Astrocyte (in vitro differentiated cells and primary cell): ENCODE data around the gene KLHL30. TPM values are rescaled to one million over a fixed set of nuclear protein-coding genes. Genes with fewer than 3 reads are reported as not detected.

Experiments used
- DNase-seq: peaks from one replicate; pipeline ENCODE4 v3.0.0-alpha.2; 2010; ENCODE audit warnings: low read depth
- FAIRE-seq: peaks from 2 replicates; lab custom pipeline; 2011; peaks lifted over from hg19 to GRCh38; lab: Jason Lieb, UNC
- H2AFZ ChIP-seq: 2 replicates; pipeline ENCODE4 v1.6.0; 2012; ENCODE audit warnings: low read depth, low read length, inconsistent platforms
- H3K27ac ChIP-seq: 2 replicates; pipeline ENCODE4 v1.5.1; 2011; ENCODE audit warnings: low read depth, low read length, inconsistent platforms
- H3K27me3 ChIP-seq: 2 replicates; pipeline ENCODE4 v1.6.0; 2011; ENCODE audit warnings: low read length, inconsistent platforms; ENCODE audit not compliant: insufficient read depth
- H3K36me3 ChIP-seq: 2 replicates; pipeline ENCODE4 v1.5.1; 2011; ENCODE audit warnings: low read length, inconsistent platforms; ENCODE audit not compliant: insufficient read depth
- H3K4me1 ChIP-seq: 2 replicates; pipeline ENCODE4 v1.5.1; 2011; ENCODE audit warnings: low read length, inconsistent platforms; ENCODE audit not compliant: insufficient read depth
- H3K4me2 ChIP-seq: 2 replicates; pipeline ENCODE4 v1.6.0; 2012; ENCODE audit warnings: low read length, inconsistent platforms
- H3K4me3 ChIP-seq: 2 replicates; pipeline ENCODE4 v1.5.1; 2011; ENCODE audit warnings: low read depth, mild to moderate bottlenecking, low read length, inconsistent platforms; ENCODE audit not compliant: insufficient read depth
- H3K79me2 ChIP-seq: 2 replicates; pipeline ENCODE4 v1.6.0; 2012; ENCODE audit warnings: mild to moderate bottlenecking, low read length, inconsistent platforms; ENCODE audit not compliant: insufficient read depth
- H3K9ac ChIP-seq: 2 replicates; pipeline ENCODE4 v1.6.0; 2012; ENCODE audit warnings: mild to moderate bottlenecking, low read length, inconsistent platforms
- H3K9me3 ChIP-seq: 2 replicates; pipeline ENCODE4 v1.5.1; 2012; ENCODE audit warnings: low read depth, mild to moderate bottlenecking, low read length, inconsistent platforms; ENCODE audit not compliant: insufficient read depth
- H4K20me1 ChIP-seq: 2 replicates; pipeline ENCODE4 v1.6.0; 2012; ENCODE audit warnings: low read length, inconsistent platforms; ENCODE audit not compliant: insufficient read depth
- H3K27ac Mint-ChIP-seq: one replicate; pipeline ENCODE4 v1.8.0; 2021; ENCODE audit warnings: mild to moderate bottlenecking, mixed read lengths; ENCODE audit not compliant: unreplicated experiment
- H3K27me3 Mint-ChIP-seq: one replicate; pipeline ENCODE4 v1.8.0; 2021; ENCODE audit warnings: low read depth, mixed read lengths; ENCODE audit not compliant: unreplicated experiment
- H3K36me3 Mint-ChIP-seq: one replicate; pipeline ENCODE4 v1.8.0; 2021; ENCODE audit warnings: low read depth, mixed read lengths; ENCODE audit not compliant: unreplicated experiment
- H3K4me1 Mint-ChIP-seq: one replicate; pipeline ENCODE4 v1.8.0; 2021; ENCODE audit warnings: low read depth, mixed read lengths; ENCODE audit not compliant: unreplicated experiment
- H3K4me3 Mint-ChIP-seq: one replicate; pipeline ENCODE4 v1.8.0; 2021; ENCODE audit warnings: mild to moderate bottlenecking, moderate library complexity, mixed read lengths; ENCODE audit not compliant: unreplicated experiment
- H3K9me3 Mint-ChIP-seq: one replicate; pipeline ENCODE4 v1.8.0; 2021; ENCODE audit warnings: mild to moderate bottlenecking, mixed read lengths; ENCODE audit not compliant: unreplicated experiment
- EZH2 ChIP-seq: IDR thresholded peaks from 2 replicates; pipeline ENCODE4 v1.6.1; 2012; ENCODE audit warnings: mild to moderate bottlenecking, low read length, inconsistent platforms; ENCODE audit not compliant: insufficient read depth
- total RNA-seq: library from RNA; stranded (reverse); gene quantifications from 2 replicates; pipeline ENCODE4 v1.2.1, GENCODE V29; 2021
- TF ChIP-seq, protein P1 (sequence below): IDR thresholded peaks from 2 replicates; pipeline ENCODE4 v1.5.1; 2011; ENCODE audit warnings: low read depth, mild to moderate bottlenecking, inconsistent platforms, low read length, moderate library complexity; ENCODE audit not compliant: insufficient read depth

Gene KLHL30
- total RNA-seq, 1 donor from 2014 or later, result 0.59 TPM

DNA sequence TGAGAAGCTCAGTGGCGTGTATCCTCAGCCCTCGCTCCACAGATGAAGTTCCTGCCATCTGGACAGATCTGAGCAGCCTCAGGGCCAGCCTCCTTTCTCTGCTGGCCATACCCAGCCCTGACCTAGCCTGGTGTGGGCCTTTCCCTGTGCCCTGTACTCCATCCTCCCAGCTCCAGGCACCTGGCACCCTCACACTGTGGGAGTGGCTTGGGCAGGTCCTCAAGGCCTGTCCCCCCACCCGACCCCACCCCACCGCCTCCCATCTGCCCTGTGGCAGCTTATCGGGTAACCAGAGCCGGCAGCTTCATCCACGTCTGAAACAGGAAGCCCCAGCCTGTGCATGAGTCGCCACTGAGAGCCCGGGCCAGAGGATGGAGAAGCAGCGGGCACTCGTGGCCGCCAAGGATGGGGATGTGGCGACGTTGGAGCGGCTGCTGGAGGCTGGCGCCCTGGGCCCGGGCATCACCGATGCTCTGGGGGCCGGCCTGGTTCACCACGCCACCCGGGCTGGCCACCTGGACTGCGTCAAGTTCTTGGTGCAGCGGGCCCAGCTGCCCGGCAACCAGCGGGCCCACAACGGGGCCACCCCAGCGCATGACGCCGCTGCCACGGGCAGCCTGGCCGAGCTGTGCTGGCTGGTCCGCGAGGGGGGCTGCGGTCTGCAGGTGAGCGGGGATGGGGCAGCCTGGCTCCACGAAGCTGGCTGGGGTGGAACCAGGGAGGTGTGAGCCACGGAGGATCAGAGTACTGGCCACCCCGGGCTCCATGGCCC is 38.2 kb upstream of the KLHL30 start, which contains the start of gene ESPNL:
Gene ESPNL (plus strand): TSS at position 292 of the 772 bp plus-strand sequence. CDS start 80 bp downstream, at position 372.
- H3K27me3 ChIP-seq, result no peaks in the 10 kb centered on the region
- no peaks in the 10 kb centered on the region for H3K36me3 ChIP-seq
- H3K27ac Mint-ChIP-seq, result no peak within 1 kb of the TSS
- no peak within 1 kb of the TSS for H3K9ac ChIP-seq
- H3K4me3 Mint-ChIP-seq, result no peak within 1 kb of the TSS
- DNase-seq, result no peak
- H3K79me2 ChIP-seq, result no peaks in the 10 kb centered on the region
- H3K4me3 ChIP-seq, result no peak within 1 kb of the TSS
- no peaks in the 10 kb centered on the region for H3K4me1 ChIP-seq
- no peaks in the 10 kb centered on the region for H3K9me3 ChIP-seq
- no peak within 1 kb of the TSS for H3K4me2 ChIP-seq
- H3K9me3 Mint-ChIP-seq, result no peaks in the 10 kb centered on the region
- H2AFZ ChIP-seq, result no peak within 1 kb of the TSS
- peaks cover 5% of the 10 kb centered on the region for H3K36me3 Mint-ChIP-seq
- TF ChIP-seq EZH2, result no peak
- TF ChIP-seq, protein P1, sequence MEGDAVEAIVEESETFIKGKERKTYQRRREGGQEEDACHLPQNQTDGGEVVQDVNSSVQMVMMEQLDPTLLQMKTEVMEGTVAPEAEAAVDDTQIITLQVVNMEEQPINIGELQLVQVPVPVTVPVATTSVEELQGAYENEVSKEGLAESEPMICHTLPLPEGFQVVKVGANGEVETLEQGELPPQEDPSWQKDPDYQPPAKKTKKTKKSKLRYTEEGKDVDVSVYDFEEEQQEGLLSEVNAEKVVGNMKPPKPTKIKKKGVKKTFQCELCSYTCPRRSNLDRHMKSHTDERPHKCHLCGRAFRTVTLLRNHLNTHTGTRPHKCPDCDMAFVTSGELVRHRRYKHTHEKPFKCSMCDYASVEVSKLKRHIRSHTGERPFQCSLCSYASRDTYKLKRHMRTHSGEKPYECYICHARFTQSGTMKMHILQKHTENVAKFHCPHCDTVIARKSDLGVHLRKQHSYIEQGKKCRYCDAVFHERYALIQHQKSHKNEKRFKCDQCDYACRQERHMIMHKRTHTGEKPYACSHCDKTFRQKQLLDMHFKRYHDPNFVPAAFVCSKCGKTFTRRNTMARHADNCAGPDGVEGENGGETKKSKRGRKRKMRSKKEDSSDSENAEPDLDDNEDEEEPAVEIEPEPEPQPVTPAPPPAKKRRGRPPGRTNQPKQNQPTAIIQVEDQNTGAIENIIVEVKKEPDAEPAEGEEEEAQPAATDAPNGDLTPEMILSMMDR, result no peak
- H3K4me1 Mint-ChIP-seq, result no peaks in the 10 kb centered on the region
- no peak for FAIRE-seq
- no peak within 1 kb of the TSS for H3K27ac ChIP-seq
- no peaks in the 10 kb centered on the region for H4K20me1 ChIP-seq
- peaks cover 10% of the 10 kb centered on the region for H3K27me3 Mint-ChIP-seq

DNA sequence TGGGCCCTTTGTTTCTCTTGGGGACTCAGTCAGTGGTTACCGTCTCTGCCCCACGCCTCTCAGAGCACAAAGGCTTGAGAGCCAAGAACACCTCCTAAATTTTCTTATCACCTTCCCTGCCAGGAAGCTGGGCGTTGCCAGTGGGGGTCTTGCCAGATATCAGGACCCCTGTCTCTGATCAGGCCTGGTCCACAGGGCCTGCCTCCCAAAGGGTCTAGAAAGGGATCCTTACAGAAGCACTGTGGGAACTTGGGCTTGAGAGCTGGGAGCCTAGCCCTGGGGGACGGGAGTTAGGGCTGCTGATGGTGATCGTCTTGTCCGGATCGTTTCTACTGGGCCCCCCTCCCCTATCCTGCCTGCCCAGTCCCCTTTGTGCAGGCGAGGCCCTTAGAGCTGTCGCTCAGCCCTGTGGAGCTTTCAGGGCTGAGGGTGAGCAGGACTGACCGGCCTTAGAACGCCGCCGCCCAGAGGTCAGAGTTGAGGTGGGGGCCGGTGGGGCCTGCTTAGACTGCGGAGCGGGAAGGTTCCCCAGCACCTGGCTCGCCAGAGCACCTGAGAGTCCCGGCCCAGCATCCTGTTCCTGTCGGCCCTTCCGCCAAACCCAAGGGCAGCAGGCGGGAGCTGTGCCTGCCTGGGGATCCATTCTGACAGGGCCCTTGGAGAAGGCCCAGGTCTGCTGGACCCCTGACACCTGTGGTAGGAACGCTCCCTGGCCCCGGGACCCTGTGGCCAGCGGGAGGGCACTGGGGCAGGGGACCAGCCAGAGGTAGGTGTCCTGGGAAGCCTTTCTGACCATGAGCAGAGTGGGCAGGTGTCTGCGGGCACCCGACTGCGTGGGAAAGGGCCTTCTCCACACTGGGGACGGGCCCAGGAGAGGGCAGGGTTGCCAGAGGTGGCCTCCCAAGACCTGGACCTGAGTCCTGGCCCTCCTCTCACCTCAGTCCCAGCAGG is 37.4 kb upstream of the KLHL30 start:
- TF ChIP-seq, protein P1, result no peak
- no peak for TF ChIP-seq EZH2
- peaks cover 10% of the 10 kb centered on the region for H3K27me3 Mint-ChIP-seq

More for the DNA sequence above, 37.4 kb upstream of the KLHL30 start:
- no peaks in the 10 kb centered on the region for H3K9me3 ChIP-seq
- DNase-seq, result no peak
- H3K4me1 Mint-ChIP-seq, result no peaks in the 10 kb centered on the region
- H3K27me3 ChIP-seq, result no peaks in the 10 kb centered on the region
- no peaks in the 10 kb centered on the region for H3K4me1 ChIP-seq
- H3K36me3 Mint-ChIP-seq, result peaks cover 5% of the 10 kb centered on the region
- H3K36me3 ChIP-seq, result no peaks in the 10 kb centered on the region
- no peaks in the 10 kb centered on the region for H3K79me2 ChIP-seq
- FAIRE-seq, result no peak
- no peak overlapping the region for H3K4me2 ChIP-seq
- no peak overlapping the region for H3K4me3 ChIP-seq
- H3K9ac ChIP-seq, result no peak overlapping the region
- H3K27ac Mint-ChIP-seq, result no peak overlapping the region
- no peaks in the 10 kb centered on the region for H4K20me1 ChIP-seq
- no peak overlapping the region for H3K27ac ChIP-seq
- no peak overlapping the region for H2AFZ ChIP-seq
- H3K9me3 Mint-ChIP-seq, result no peaks in the 10 kb centered on the region
- no peak overlapping the region for H3K4me3 Mint-ChIP-seq
